ENCODE measurements around the gene NECAB2.
A peak's percentile ranks its signal among the peaks of the same experiment; 100 is the strongest.

NECAB2 gene

DNA sequence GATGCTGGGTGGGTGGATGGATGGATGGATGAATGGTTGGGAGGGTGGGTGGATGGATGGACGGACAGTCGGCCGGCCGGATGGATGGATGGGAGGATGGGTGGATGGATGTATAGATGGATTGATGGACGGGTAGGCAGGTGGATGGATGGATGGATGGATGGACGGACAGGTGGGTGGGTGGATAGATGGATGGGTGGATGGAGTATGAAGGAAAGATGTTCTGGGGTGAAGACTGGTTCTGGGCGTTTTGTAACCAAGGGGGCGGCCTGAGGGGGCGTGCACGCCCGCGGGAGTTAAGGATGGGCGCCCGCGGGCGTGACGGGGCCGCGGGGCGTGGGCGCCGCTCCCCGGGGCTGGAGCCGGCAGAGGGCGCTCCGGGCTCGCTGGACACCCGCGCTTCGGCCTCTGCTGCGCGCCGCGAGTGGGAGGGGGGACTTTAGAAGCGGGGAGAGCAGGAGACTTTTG, at the start of gene NECAB2:
Gene NECAB2, plus strand, starts transcription at position 407 of the 468 bp plus-strand sequence. CDS start 405 bp downstream, outside the sequence.
- H3K4me3 ChIP-seq (ENCODE audit: low read depth, low read length), result peak within 1 kb of the TSS; percentile 43
- TF ChIP-seq, protein P1, sequence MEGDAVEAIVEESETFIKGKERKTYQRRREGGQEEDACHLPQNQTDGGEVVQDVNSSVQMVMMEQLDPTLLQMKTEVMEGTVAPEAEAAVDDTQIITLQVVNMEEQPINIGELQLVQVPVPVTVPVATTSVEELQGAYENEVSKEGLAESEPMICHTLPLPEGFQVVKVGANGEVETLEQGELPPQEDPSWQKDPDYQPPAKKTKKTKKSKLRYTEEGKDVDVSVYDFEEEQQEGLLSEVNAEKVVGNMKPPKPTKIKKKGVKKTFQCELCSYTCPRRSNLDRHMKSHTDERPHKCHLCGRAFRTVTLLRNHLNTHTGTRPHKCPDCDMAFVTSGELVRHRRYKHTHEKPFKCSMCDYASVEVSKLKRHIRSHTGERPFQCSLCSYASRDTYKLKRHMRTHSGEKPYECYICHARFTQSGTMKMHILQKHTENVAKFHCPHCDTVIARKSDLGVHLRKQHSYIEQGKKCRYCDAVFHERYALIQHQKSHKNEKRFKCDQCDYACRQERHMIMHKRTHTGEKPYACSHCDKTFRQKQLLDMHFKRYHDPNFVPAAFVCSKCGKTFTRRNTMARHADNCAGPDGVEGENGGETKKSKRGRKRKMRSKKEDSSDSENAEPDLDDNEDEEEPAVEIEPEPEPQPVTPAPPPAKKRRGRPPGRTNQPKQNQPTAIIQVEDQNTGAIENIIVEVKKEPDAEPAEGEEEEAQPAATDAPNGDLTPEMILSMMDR (conservative IDR thresholded peaks at IDR 0.05; ENCODE audit: low read depth, low read length), result peak; percentile 50
- DNase-seq (ENCODE audit: low read depth), result peak; percentile 39

GRCh38 chr16:83920894-83921491, 47.1 kb upstream of the NECAB2 start:
- no peak overlapping the region for H3K4me3 ChIP-seq (ENCODE audit: low read depth, low read length)
- no peak for DNase-seq (ENCODE audit: low read depth)
- TF ChIP-seq, protein P1 (conservative IDR thresholded peaks at IDR 0.05; ENCODE audit: low read depth, low read length), result no peak

- TF ChIP-seq, protein P1 (conservative IDR thresholded peaks at IDR 0.05; ENCODE audit: low read depth, low read length), result no peak
- H3K4me3 ChIP-seq (ENCODE audit: low read depth, low read length), result no peak overlapping the region
- no peak for DNase-seq (ENCODE audit: low read depth)
Measured at GRCh38 chr16:83923581-83924365, 44.3 kb upstream of the NECAB2 start.

- H3K4me3 ChIP-seq (ENCODE audit: low read depth, low read length), result no peak overlapping the region
- DNase-seq (ENCODE audit: low read depth), result no peak
- TF ChIP-seq, protein P1 (conservative IDR thresholded peaks at IDR 0.05; ENCODE audit: low read depth, low read length), result no peak
Measured at GRCh38 chr16:83924686-83925085, 43.4 kb upstream of the NECAB2 start.

- no peak overlapping the region for H3K4me3 ChIP-seq (ENCODE audit: low read depth, low read length)
- TF ChIP-seq, protein P1 (conservative IDR thresholded peaks at IDR 0.05; ENCODE audit: low read depth, low read length), result no peak
- no peak for DNase-seq (ENCODE audit: low read depth)
Measured at GRCh38 chr16:83925095-83925905, 42.7 kb upstream of the NECAB2 start.

GRCh38 chr16:83925957-83926725, 41.9 kb upstream of the NECAB2 start:
- TF ChIP-seq, protein P1 (conservative IDR thresholded peaks at IDR 0.05; ENCODE audit: low read depth, low read length), result no peak
- no peak overlapping the region for H3K4me3 ChIP-seq (ENCODE audit: low read depth, low read length)
- no peak for DNase-seq (ENCODE audit: low read depth)
